NAMALWA (cell line): ENCODE measurements around the gene PTPRN2.

Experiments used
- DNase-seq: peaks from one replicate; pipeline ENCODE4 v3.0.0-alpha.2; 2015; ENCODE audit warnings: low spot score

Gene PTPRN2

GRCh38 chr7:157638563-157638962 lies 949.1 kb downstream of the PTPRN2 start:
- no peak for DNase-seq

- no peak for DNase-seq
Observed at GRCh38 chr7:157637216-157637949, 950.2 kb downstream of the PTPRN2 start.

- no peak for DNase-seq
Observed at GRCh38 chr7:157635669-157636068, 952.0 kb downstream of the PTPRN2 start.

- no peak for DNase-seq
Observed at GRCh38 chr7:157635148-157635500, 952.5 kb downstream of the PTPRN2 start.

GRCh38 chr7:157634401-157635147 lies 953.0 kb downstream of the PTPRN2 start:
- DNase-seq = no peak

GRCh38 chr7:157633465-157634185 lies 954.0 kb downstream of the PTPRN2 start:
- DNase-seq = no peak

GRCh38 chr7:157630301-157630853 lies 957.2 kb downstream of the PTPRN2 start:
- DNase-seq = no peak

- no peak for DNase-seq
Observed at GRCh38 chr7:157628456-157628855, 959.2 kb downstream of the PTPRN2 start.

- no peak for DNase-seq
Observed at GRCh38 chr7:157627646-157628045, 960.0 kb downstream of the PTPRN2 start.

GRCh38 chr7:157627033-157627432 lies 960.6 kb downstream of the PTPRN2 start:
- no peak for DNase-seq

GRCh38 chr7:157625973-157626742 lies 961.5 kb downstream of the PTPRN2 start:
- DNase-seq = no peak

- DNase-seq = no peak
Observed at GRCh38 chr7:157623556-157623955, 964.1 kb downstream of the PTPRN2 start.

GRCh38 chr7:157622408-157623205 lies 965.0 kb downstream of the PTPRN2 start:
- DNase-seq = no peak

- no peak for DNase-seq
Observed at GRCh38 chr7:157622000-157622399, 965.6 kb downstream of the PTPRN2 start.

- DNase-seq = no peak
Observed at GRCh38 chr7:157621131-157621681, 966.4 kb downstream of the PTPRN2 start.

GRCh38 chr7:157620616-157621015 lies 967.0 kb downstream of the PTPRN2 start:
- DNase-seq = no peak

GRCh38 chr7:157619753-157620525 lies 967.7 kb downstream of the PTPRN2 start:
- DNase-seq = no peak

- no peak for DNase-seq
Observed at GRCh38 chr7:157618823-157619606, 968.6 kb downstream of the PTPRN2 start.

- no peak for DNase-seq
Observed at GRCh38 chr7:157618091-157618726, 969.4 kb downstream of the PTPRN2 start.
